DOHH2 (cell line): ENCODE results near the gene DCP1B.

Source experiments
- CTCF ChIP-seq: fragments of 200-600 bp; sonication (generic); IDR thresholded peaks from one replicate; pipeline ENCODE4 v1.5.1; 2014; ENCODE audit warnings: antibody characterized with exemption, mild to moderate bottlenecking, low read depth, low read length; ENCODE audit not compliant: poor library complexity, severe bottlenecking
- EZH2phosphoT487 ChIP-seq: fragments of 200-600 bp; sonication (generic); IDR thresholded peaks from 2 replicates; pipeline ENCODE4 v1.6.1; 2017; ENCODE audit warnings: borderline replicate concordance, mild to moderate bottlenecking, antibody characterized with exemption, low read length, moderate library complexity, mixed read lengths

GRCh38 chr12:1947081-1947480 is 57.2 kb downstream of the DCP1B start:
- TF ChIP-seq CTCF: no peak
- TF ChIP-seq EZH2phosphoT487: no peak
